ENCODE data around the gene SERF2.

GRCh38 chr15:43762824-43763223, 29.3 kb upstream of the SERF2 start:
- no peak for TF ChIP-seq POLR2A (IDR thresholded peaks at IDR 0.05; ENCODE audit: low read depth, low read length)
- TF ChIP-seq POLR2AphosphoS5 (IDR thresholded peaks at IDR 0.05; ENCODE audit: low read depth, low read length) = no peak

All from GM12892 (cell line).